Esophagus squamous epithelium (tissue), 5 donors: Measurements from ENCODE around the gene TBX5. TPM values are rescaled to one million over a fixed set of nuclear protein-coding genes. Genes with fewer than 3 reads are reported as not detected.

Source experiments
- DNase-seq: peaks from one replicate; lab custom pipeline; 2025; lab: John Stamatoyannopoulos, UW
- H3K27ac ChIP-seq, 4 donors: fragments of 200-600 bp; sonication (generic); one replicate each; pipeline ENCODE4 v1.5.1; 2016 to 2019; ENCODE audit warnings: mild to moderate bottlenecking in 1 of 4
- H3K27me3 ChIP-seq, 4 donors: fragments of 200-600 bp; sonication (generic); 1 replicate in 3 of 4; 2 replicates in 1 of 4; pipeline versions ENCODE4 v1.5.1 to v1.6.0; 2017 to 2021; ENCODE audit warnings: antibody characterized with exemption in 1 of 4
- H3K36me3 ChIP-seq, 3 donors: fragments of 200-600 bp; sonication (generic); one replicate each; pipeline ENCODE4 v1.5.1; 2016 to 2019
- H3K4me1 ChIP-seq, 3 donors: fragments of 200-600 bp; sonication (generic); one replicate each; pipeline ENCODE4 v1.5.1; 2017 to 2019
- H3K4me3 ChIP-seq, 4 donors: fragments of 200-600 bp; sonication (generic); 1 replicate in 3 of 4; 2 replicates in 1 of 4; pipeline ENCODE4 v1.5.1; 2016 to 2019; ENCODE audit warnings: mild to moderate bottlenecking in 2 of 4, moderate library complexity in 1 of 4
- H3K9me3 ChIP-seq, 3 donors: fragments of 200-600 bp; sonication (generic); one replicate each; pipeline ENCODE4 v1.5.1; 2016 to 2019
- POLR2A ChIP-seq, 4 donors: fragments of 450-650 bp; IDR thresholded peaks; one replicate each; pipeline ENCODE4 v1.6.1; 2017; ENCODE audit warnings: antibody characterized with exemption in 4 of 4, mild to moderate bottlenecking in 4 of 4, moderate library complexity in 3 of 4
- WGBS, 2 donors: methylation state at CpG; one replicate each; pipeline ENCODE4 v1.1.5; 2018; 5-methylcytosine and 5-hydroxymethylcytosine counted together
- intact Hi-C: fragments of 100-400 bp; cut with DNase I; formaldehyde crosslinking; loops from one replicate; pipeline ENCODE4 v1.15.0; 2022
- total RNA-seq, 4 donors: library from RNA; depleted of rRNA; stranded (reverse); fragments of >200 nt; gene quantifications; one replicate each; pipeline ENCODE4 v1.1.0, GENCODE V29; 2016
- TF ChIP-seq, protein P1 (sequence below), 6 experiments: fragments of 450-650 bp in 4 of 6; fragments of 200-600 bp in 2 of 6; sonication (generic) in 2 of 6; IDR thresholded peaks; one replicate each; pipeline ENCODE4 v1.5.1; 2016 to 2019; ENCODE audit warnings: antibody characterized with exemption in 6 of 6, mild to moderate bottlenecking in 4 of 6, moderate library complexity in 4 of 6
- donor health status: DM: yes; HTN: yes; CAD: no.

Gene TBX5
- total RNA-seq, 4 donors from 2014 or later = 0.38 to 2.9 (median 1.5) TPM

- peak overlapping the region in 2 of 4 donors; percentile 82 to 88 for H3K27ac ChIP-seq
Observed at GRCh38 chr12:114412307-114412706, 6.4 kb upstream of the TBX5 start.

GRCh38 chr12:114411071-114411837 is 5.3 kb upstream of the TBX5 start:
- H3K4me3 ChIP-seq = no peak overlapping the region
- no peak for DNase-seq
- peaks cover 0 to 26% (median 0%) of the 10 kb centered on the region in 3 donors for H3K4me1 ChIP-seq
- H3K36me3 ChIP-seq = no peaks in the 10 kb centered on the region
- 38% methylated on average over 13 to 14 of the region's 14 CpGs for WGBS, 2 donors
- H3K9me3 ChIP-seq = no peaks in the 10 kb centered on the region
- peaks cover 9 to 100% (median 15%) of the 10 kb centered on the region in 4 donors for H3K27me3 ChIP-seq
- TF ChIP-seq POLR2A (IDR thresholded peaks at IDR 0.05) = no peak
- TF ChIP-seq, protein P1, sequence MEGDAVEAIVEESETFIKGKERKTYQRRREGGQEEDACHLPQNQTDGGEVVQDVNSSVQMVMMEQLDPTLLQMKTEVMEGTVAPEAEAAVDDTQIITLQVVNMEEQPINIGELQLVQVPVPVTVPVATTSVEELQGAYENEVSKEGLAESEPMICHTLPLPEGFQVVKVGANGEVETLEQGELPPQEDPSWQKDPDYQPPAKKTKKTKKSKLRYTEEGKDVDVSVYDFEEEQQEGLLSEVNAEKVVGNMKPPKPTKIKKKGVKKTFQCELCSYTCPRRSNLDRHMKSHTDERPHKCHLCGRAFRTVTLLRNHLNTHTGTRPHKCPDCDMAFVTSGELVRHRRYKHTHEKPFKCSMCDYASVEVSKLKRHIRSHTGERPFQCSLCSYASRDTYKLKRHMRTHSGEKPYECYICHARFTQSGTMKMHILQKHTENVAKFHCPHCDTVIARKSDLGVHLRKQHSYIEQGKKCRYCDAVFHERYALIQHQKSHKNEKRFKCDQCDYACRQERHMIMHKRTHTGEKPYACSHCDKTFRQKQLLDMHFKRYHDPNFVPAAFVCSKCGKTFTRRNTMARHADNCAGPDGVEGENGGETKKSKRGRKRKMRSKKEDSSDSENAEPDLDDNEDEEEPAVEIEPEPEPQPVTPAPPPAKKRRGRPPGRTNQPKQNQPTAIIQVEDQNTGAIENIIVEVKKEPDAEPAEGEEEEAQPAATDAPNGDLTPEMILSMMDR (IDR thresholded peaks at IDR 0.05) = no peak
- H3K27ac ChIP-seq = peak overlapping the region; percentile 36 to 88 (median 78)
- intact Hi-C loops = no loop called here

More at GRCh38 chr12:114412307-114412706, 6.4 kb upstream of the TBX5 start:
- intact Hi-C loops = no loop called here
- Histone ChIP-seq H3K27me3 (peaks cover 9 to 99% (median 14%) of the 10 kb centered on the region in 4 donors), H3K4me3 (no peak overlapping the region), H3K4me1 (peaks cover 0 to 26% (median 0%) of the 10 kb centered on the region in 3 donors), H3K9me3 (no peaks in the 10 kb centered on the region), H3K36me3 (no peaks in the 10 kb centered on the region)
- DNase-seq = no peak
- 26 to 31% methylated on average over 6 to 7 of the region's 7 CpGs for WGBS, 2 donors
- no peak for TF ChIP-seq POLR2A (IDR thresholded peaks at IDR 0.05)
- TF ChIP-seq, protein P1 (IDR thresholded peaks at IDR 0.05) = no peak

- Histone ChIP-seq H3K4me3 (peak overlapping the region; percentile 7 to 64 (median 48)), H3K9me3 (no peaks in the 10 kb centered on the region), H3K27ac (peak overlapping the region; percentile 47 to 88 (median 78)), H3K4me1 (peaks cover 0 to 34% (median 0%) of the 10 kb centered on the region in 3 donors), H3K27me3 (peaks cover 9 to 100% (median 17%) of the 10 kb centered on the region in 4 donors), H3K36me3 (no peaks in the 10 kb centered on the region)
- DNase-seq = no peak
- intact Hi-C loops = no loop called here
- no peak for TF ChIP-seq POLR2A (IDR thresholded peaks at IDR 0.05)
- TF ChIP-seq, protein P1 (IDR thresholded peaks at IDR 0.05) = no peak
- 18 to 19% methylated on average over 12 of the region's 12 CpGs for WGBS, 2 donors
Observed at GRCh38 chr12:114409852-114410600, 4.1 kb upstream of the TBX5 start.

DNA sequence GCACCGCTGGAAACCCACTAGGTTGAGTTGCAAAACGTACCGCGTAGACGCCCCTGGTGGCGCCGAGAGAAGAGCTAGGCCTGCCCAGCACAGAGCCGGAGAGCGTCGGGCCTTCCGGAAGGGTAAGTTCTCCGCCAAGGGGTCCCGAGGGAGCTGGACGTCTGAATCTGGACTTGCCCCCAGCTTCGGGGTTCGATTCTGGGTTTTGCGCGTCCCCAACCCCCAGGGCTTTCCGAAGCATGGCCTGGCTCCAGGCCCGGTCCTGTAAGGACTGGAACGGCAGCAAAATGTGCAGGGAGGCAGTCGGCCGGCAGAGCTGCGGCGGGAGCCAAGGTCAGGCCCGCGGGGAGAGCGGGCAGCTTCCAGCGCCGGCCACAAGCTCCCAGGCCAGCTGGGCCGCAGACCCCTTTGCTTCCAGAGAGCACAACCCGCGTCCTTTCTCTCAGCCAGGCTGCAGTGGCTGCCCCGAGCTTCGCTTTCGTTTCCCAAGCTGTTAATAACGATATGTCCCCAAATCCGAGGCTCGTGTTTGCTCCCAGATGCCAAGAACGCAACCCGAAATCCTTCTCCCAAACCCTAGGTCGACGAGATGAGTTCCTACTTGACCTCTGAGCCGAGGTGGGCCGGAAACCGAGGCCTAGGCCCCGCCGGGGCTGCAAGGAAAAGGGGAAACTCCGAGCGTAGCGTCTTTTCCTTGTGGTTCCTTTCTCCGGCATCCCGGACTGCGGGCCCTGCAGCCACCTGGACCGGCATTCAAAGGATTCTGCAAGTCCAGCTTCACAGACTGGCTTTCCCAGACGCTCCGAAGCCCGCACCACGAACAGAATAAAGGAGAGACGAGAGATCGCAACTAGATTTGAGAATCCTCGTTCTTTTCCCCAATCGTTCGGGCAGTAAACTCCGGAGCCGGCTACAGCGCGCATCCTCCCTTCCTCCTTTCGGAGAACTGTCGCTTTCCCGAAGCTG is 3.2 kb upstream of the TBX5 start:
- H3K4me1 ChIP-seq = peaks cover 0 to 36% (median 0%) of the 10 kb centered on the region in 3 donors
- DNase-seq = no peak
- TF ChIP-seq POLR2A (IDR thresholded peaks at IDR 0.05) = peak in 1 of 4 donors; percentile 25
- TF ChIP-seq, protein P1 (IDR thresholded peaks at IDR 0.05) = no peak
- H3K4me3 ChIP-seq = peak overlapping the region; percentile 7 to 64 (median 48)
- H3K27me3 ChIP-seq = peaks cover 9 to 100% (median 20%) of the 10 kb centered on the region in 4 donors
- H3K27ac ChIP-seq = peak overlapping the region; percentile 47 to 88 (median 78)
- WGBS, 2 donors = 8 to 9% methylated on average over 19 to 40 of the region's 71 CpGs
- intact Hi-C loops = no loop called here
- no peaks in the 10 kb centered on the region for H3K36me3 ChIP-seq
- H3K9me3 ChIP-seq = no peaks in the 10 kb centered on the region
